GM12878 (cell line): ENCODE results near the gene EMX1.

ENCODE experiments used
- CTCF ChIP-seq, 3 experiments: IDR thresholded peaks in 2 of 3; conservative IDR thresholded peaks in 1 of 3; 2 replicates each; pipeline ENCODE4 v1.5.1; 2011; ENCODE audit warnings: low read depth in 3 of 3, low read length in 3 of 3, mild to moderate bottlenecking in 3 of 3, control low read depth in 2 of 3, moderate library complexity in 2 of 3, inconsistent platforms in 1 of 3, mixed read lengths in 1 of 3; ENCODE audit not compliant: control insufficient read depth in 2 of 3, insufficient read depth in 1 of 3; ENCODE audit errors: extremely low read depth in 1 of 3
- POLR2A ChIP-seq: IDR thresholded peaks from 2 replicates; pipeline ENCODE4 v1.6.1; 2011; ENCODE audit warnings: low read depth, mild to moderate bottlenecking, low read length
- POLR2AphosphoS5 ChIP-seq: IDR thresholded peaks from 2 replicates; pipeline ENCODE4 v1.6.1; 2011; ENCODE audit warnings: mild to moderate bottlenecking, low read length, inconsistent platforms
- SMC3 ChIP-seq: IDR thresholded peaks from 2 replicates; pipeline ENCODE4 v1.6.1; 2011; ENCODE audit warnings: low read length, improper control_type of control experiment, borderline replicate concordance

GRCh38 chr2:72883356-72883962 lies 33.9 kb upstream of the EMX1 start:
- TF ChIP-seq POLR2A = no peak
- no peak for TF ChIP-seq CTCF (IDR thresholded peaks at IDR 0.05 in 2 of 3, conservative IDR thresholded peaks at IDR 0.05 in 1 of 3; ENCODE audit: control insufficient read depth in 2 of 3, extremely low read depth in 1 of 3, insufficient read depth in 1 of 3, low read depth in 3 of 3, low read length in 3 of 3)
- no peak for TF ChIP-seq POLR2AphosphoS5
- no peak for TF ChIP-seq SMC3
